CD4-positive, alpha-beta T cell (primary cell): ENCODE measurements around the gene HMGB1. TPM values are rescaled to one million over a fixed set of nuclear protein-coding genes. Genes with fewer than 3 reads are reported as not detected.

Experiments
- ATAC-seq: fragments of 200-7000 bp; cut with Tn5 transposase; one replicate; pipeline ENCODE4 v1.10.0; 2022; ENCODE audit warnings: mild to moderate bottlenecking; ENCODE audit not compliant: poor library complexity
- CTCF ChIA-PET: fragments of 350-600 bp; sonication (Branson Sonifier 250); formaldehyde crosslinking; loops from one replicate; lab custom pipeline; 2021; ENCODE audit warnings: antibody characterized with exemption, inconsistent platforms; lab: Charles Lee
- POLR2A ChIA-PET: fragments of 350-600 bp; sonication (Branson Sonifier 250); formaldehyde crosslinking; loops from one replicate; lab custom pipeline; 2021; ENCODE audit warnings: antibody characterized with exemption, inconsistent platforms; lab: Charles Lee
- DNase-seq, 14 experiments: peaks; one replicate each; pipeline ENCODE4 v3.0.0-alpha.2; 2013 to 2020; ENCODE audit warnings: mixed read lengths in 2 of 14
- H3K27ac ChIP-seq, 2 donors: one replicate each; pipeline versions ENCODE4 v1.5.1 to v1.7.0; 2013; ENCODE audit warnings: low read length in 2 of 2, low read depth in 1 of 2, mild to moderate bottlenecking in 1 of 2
- H3K27me3 ChIP-seq, 2 experiments: 1 replicate in 1 of 2; 2 replicates in 1 of 2; pipeline versions ENCODE4 v1.6.1 to v1.7.0; 2013; ENCODE audit warnings: low read length in 2 of 2, control low read depth in 1 of 2, mild to moderate bottlenecking in 1 of 2, moderate library complexity in 1 of 2; ENCODE audit not compliant: insufficient read depth in 2 of 2, control insufficient read depth in 1 of 2
- H3K36me3 ChIP-seq: one replicate; pipeline ENCODE4 v1.6.1; 2013; ENCODE audit warnings: low read length, control low read depth; ENCODE audit not compliant: insufficient read depth
- H3K4me1 ChIP-seq: one replicate; pipeline ENCODE4 v1.6.1; 2013; ENCODE audit warnings: low read length, control low read depth; ENCODE audit not compliant: insufficient read depth
- H3K4me3 ChIP-seq: one replicate; pipeline ENCODE4 v1.5.1; 2013; ENCODE audit warnings: mild to moderate bottlenecking, low read length, moderate library complexity
- H3K9me3 ChIP-seq, 2 experiments: 1 replicate in 1 of 2; 2 replicates in 1 of 2; pipeline versions ENCODE4 v1.6.1 to v1.7.0; 2013; ENCODE audit warnings: low read length in 2 of 2, mild to moderate bottlenecking in 2 of 2, control low read depth in 1 of 2, moderate library complexity in 1 of 2; ENCODE audit not compliant: control insufficient read depth in 1 of 2, insufficient read depth in 1 of 2
- H3K27ac Mint-ChIP-seq: one replicate; pipeline ENCODE4 v1.8.0; 2020; ENCODE audit warnings: mixed read lengths
- H3K27me3 Mint-ChIP-seq: one replicate; pipeline ENCODE4 v1.8.0; 2021; ENCODE audit warnings: mixed read lengths
- H3K36me3 Mint-ChIP-seq: one replicate; pipeline ENCODE4 v1.8.0; 2021; ENCODE audit warnings: low read depth, mixed read lengths
- H3K4me1 Mint-ChIP-seq: one replicate; pipeline ENCODE4 v1.8.0; 2021; ENCODE audit warnings: low read depth, mixed read lengths
- H3K4me3 Mint-ChIP-seq: one replicate; pipeline ENCODE4 v1.8.0; 2020; ENCODE audit warnings: mild to moderate bottlenecking, mixed read lengths
- H3K9me3 Mint-ChIP-seq: one replicate; pipeline ENCODE4 v1.8.0; 2020; ENCODE audit warnings: mixed read lengths
- CTCF ChIP-seq: fragments of 200-600 bp; IDR thresholded peaks from one replicate; pipeline ENCODE4 v1.8.0; 2022; ENCODE audit warnings: antibody characterized with exemption, mild to moderate bottlenecking
- intact Hi-C, 2 experiments: fragments of 100-400 bp; cut with DNase I in 1 of 2; cut with micrococcal nuclease in 1 of 2; formaldehyde crosslinking; loops; one replicate each; pipeline versions ENCODE4 v1.15.1 to v1.9.0; 2023 to 2025; cut with DNase I, micrococcal nuclease
- total RNA-seq, 174 experiments: library from RNA in 2 of 174; stranded (reverse) in 2 of 174; gene quantifications; one replicate each; pipeline ENCODE4 v1.2.3 and lab custom pipeline; 2021 to 2026

HMGB1 gene
- total RNA-seq, 2 experiments from 2014 or later, result 448 to 465 TPM

- peaks cover 6% of the 10 kb centered on the region for H3K27me3 Mint-ChIP-seq
- Histone ChIP-seq H3K4me3 (no peak overlapping the region), H3K27me3 (peaks cover 0 to 4% of the 10 kb centered on the region in 2 experiments), H3K36me3 (no peaks in the 10 kb centered on the region), H3K27ac (no peak overlapping the region), H3K9me3 (no peaks in the 10 kb centered on the region), H3K4me1 (peaks cover 3% of the 10 kb centered on the region)
- H3K9me3 Mint-ChIP-seq, result no peaks in the 10 kb centered on the region
- ATAC-seq, result no peak
- no peaks in the 10 kb centered on the region for H3K36me3 Mint-ChIP-seq
- DNase-seq, result no peak
- ChIA-PET POLR2A (interaction anchor here (0.6 to 0.7 kb wide), 2 partner anchors 34 to 496 kb away, joined by 3 to 4 read pairs; no protein-coding TSS in a partner anchor), CTCF (interaction anchor here (0.8 kb wide), 1 partner anchor 143 kb away, joined by 3 read pairs; the partner anchor contains the start of gene KATNAL1)
- H3K4me3 Mint-ChIP-seq, result no peak overlapping the region
- intact Hi-C loops, result loop anchor here in 1 of 2 experiments (10.0 kb wide), 2 partner anchors 45 to 685 kb away; no protein-coding TSS in a partner anchor
- H3K27ac Mint-ChIP-seq, result no peak overlapping the region
- H3K4me1 Mint-ChIP-seq, result peaks cover 9% of the 10 kb centered on the region
- no peak for TF ChIP-seq CTCF
These were observed 15.7 kb downstream of the HMGB1 start for GRCh38 chr13:30450066-30450465.

GRCh38 chr13:30448441-30448840 is 17.3 kb downstream of the HMGB1 start:
- Mint-ChIP-seq H3K4me1 (peaks cover 9% of the 10 kb centered on the region), H3K27ac (no peak overlapping the region), H3K4me3 (no peak overlapping the region), H3K9me3 (no peaks in the 10 kb centered on the region), H3K36me3 (no peaks in the 10 kb centered on the region), H3K27me3 (peaks cover 6% of the 10 kb centered on the region)
- DNase-seq (no peak), ATAC-seq (no peak)
- no peaks in the 10 kb centered on the region for H3K36me3 ChIP-seq
- H3K27ac ChIP-seq, result no peak overlapping the region
- H3K4me1 ChIP-seq, result peaks cover 3% of the 10 kb centered on the region
- no peak for TF ChIP-seq CTCF
- intact Hi-C loops, result no loop called here
- no peaks in the 10 kb centered on the region for H3K9me3 ChIP-seq
- no peak overlapping the region for H3K4me3 ChIP-seq
- CTCF ChIA-PET, result interaction anchor here (1.3 kb wide), 1 partner anchor 17 kb away, joined by 3 read pairs; no protein-coding TSS in a partner anchor
- POLR2A ChIA-PET, result interaction anchor here (0.6 kb wide), 1 partner anchor 17 kb away, joined by 3 read pairs; the partner anchor contains the start of gene HMGB1
- H3K27me3 ChIP-seq, result peaks cover 0 to 6% of the 10 kb centered on the region in 2 experiments

- Histone ChIP-seq H3K36me3 (no peaks in the 10 kb centered on the region), H3K27ac (no peak overlapping the region), H3K4me3 (no peak overlapping the region), H3K27me3 (peaks cover 0 to 6% of the 10 kb centered on the region in 2 experiments), H3K9me3 (no peaks in the 10 kb centered on the region), H3K4me1 (peaks cover 3% of the 10 kb centered on the region)
- POLR2A ChIA-PET, result interaction anchor here (2.0 kb wide), 1 partner anchor 139 kb away, joined by 4 read pairs; the partner anchor contains the start of gene KATNAL1
- Mint-ChIP-seq H3K27me3 (peaks cover 6% of the 10 kb centered on the region), H3K4me1 (peaks cover 11% of the 10 kb centered on the region), H3K36me3 (no peaks in the 10 kb centered on the region), H3K4me3 (peak overlapping the region; percentile 35), H3K27ac (no peak overlapping the region), H3K9me3 (no peaks in the 10 kb centered on the region)
- DNase-seq, result no peak
- ATAC-seq, result no peak
- CTCF ChIA-PET, result interaction anchor here (0.6 kb wide), 1 partner anchor 93 kb away, joined by 3 read pairs; no protein-coding TSS in a partner anchor
- intact Hi-C loops, result no loop called here
- TF ChIP-seq CTCF, result no peak
These were observed 19.6 kb downstream of the HMGB1 start for GRCh38 chr13:30446126-30446500.
